Aorta (tissue), 5 donors: ENCODE measurements around the gene NUDT1. TPM values are rescaled to one million over a fixed set of nuclear protein-coding genes. Genes with fewer than 3 reads are reported as not detected.

Experiments used
- ATAC-seq: fragments of 200-7000 bp; cut with Tn5 transposase; one replicate; pipeline ENCODE4 v1.9.1; 2022; ENCODE audit warnings: moderate library complexity; ENCODE audit not compliant: low FRiP score
- DNase-seq, 2 donors: peaks; one replicate each; pipeline ENCODE4 v3.0.0-alpha.2; 2020
- H3K27ac ChIP-seq, 2 donors: one replicate each; pipeline ENCODE4 v1.5.1; 2013; ENCODE audit warnings: low read length in 2 of 2, mild to moderate bottlenecking in 2 of 2, moderate library complexity in 2 of 2, control low read depth in 1 of 2, inconsistent platforms in 1 of 2, low read depth in 1 of 2
- H3K27me3 ChIP-seq, 2 donors: one replicate each; pipeline ENCODE4 v1.6.1; 2013; ENCODE audit warnings: control low read depth in 1 of 2, low read length in 1 of 2, mild to moderate bottlenecking in 1 of 2, moderate library complexity in 1 of 2; ENCODE audit not compliant: insufficient read depth in 2 of 2, control insufficient read depth in 1 of 2
- H3K36me3 ChIP-seq, 2 donors: one replicate each; pipeline ENCODE4 v1.6.1; 2013; ENCODE audit warnings: control low read depth in 1 of 2, low read length in 1 of 2, mild to moderate bottlenecking in 1 of 2; ENCODE audit not compliant: insufficient read depth in 2 of 2, control insufficient read depth in 1 of 2
- H3K4me1 ChIP-seq, 2 donors: one replicate each; pipeline ENCODE4 v1.6.1; 2013; ENCODE audit warnings: low read length in 2 of 2, control low read depth in 1 of 2, mild to moderate bottlenecking in 1 of 2, moderate library complexity in 1 of 2; ENCODE audit not compliant: insufficient read depth in 2 of 2, control insufficient read depth in 1 of 2
- H3K4me3 ChIP-seq, 2 donors: one replicate each; pipeline ENCODE4 v1.5.1; 2013; ENCODE audit warnings: low read length in 2 of 2, control low read depth in 1 of 2, mild to moderate bottlenecking in 1 of 2
- H3K9me3 ChIP-seq: one replicate; pipeline ENCODE4 v1.6.1; 2013; ENCODE audit warnings: mild to moderate bottlenecking, low read length; ENCODE audit not compliant: control insufficient read depth
- WGBS, 2 donors: extraction: QIAGEN DNeasy Blood & Tissue Kit; methylation state at CpG; one replicate each; pipeline ENCODE4 v1.1.7; 2013; 5-methylcytosine and 5-hydroxymethylcytosine counted together
- intact Hi-C, 2 donors: fragments of 100-400 bp; cut with DNase I; formaldehyde crosslinking; loops; one replicate each; pipeline versions ENCODE4 v1.14.2 to v1.15.0; 2022
- microRNA-seq, 2 donors: library from miRNA; unstranded; fragments of <30 nt; microRNA quantifications; one replicate each; pipeline ENCODE4 v1.2.0, GENCODE V29; 2020
- polyA plus RNA-seq, 2 donors: library from polyadenylated mRNA; stranded (reverse); fragments of 200-250 nt; gene quantifications; one replicate each; pipeline ENCODE4 v1.2.3, GENCODE V29; 2013
- total RNA-seq, 2 donors: library from RNA; stranded (reverse); fragmentation: NEBNext Ultra II Directional; extraction: Animal tissue kit (Norgen Biotek cat#: 25700); gene quantifications; one replicate each; pipeline ENCODE4 v1.2.1, GENCODE V29; 2021
- donor health status: healthy with polysubstance abuse.
- donor health status: Bipolar disorder and iron deficiency.
- donor health status: DM: no; HTN: no; CAD: no.
- donor health status: DM: no; HTN: no; CAD: no.
- donor health status: DM: yes; HTN: yes; CAD: no.

Gene NUDT1
- total and polyA plus RNA-seq, 4 donors: 11.1 to 30.8 (median 16.5) TPM

DNA sequence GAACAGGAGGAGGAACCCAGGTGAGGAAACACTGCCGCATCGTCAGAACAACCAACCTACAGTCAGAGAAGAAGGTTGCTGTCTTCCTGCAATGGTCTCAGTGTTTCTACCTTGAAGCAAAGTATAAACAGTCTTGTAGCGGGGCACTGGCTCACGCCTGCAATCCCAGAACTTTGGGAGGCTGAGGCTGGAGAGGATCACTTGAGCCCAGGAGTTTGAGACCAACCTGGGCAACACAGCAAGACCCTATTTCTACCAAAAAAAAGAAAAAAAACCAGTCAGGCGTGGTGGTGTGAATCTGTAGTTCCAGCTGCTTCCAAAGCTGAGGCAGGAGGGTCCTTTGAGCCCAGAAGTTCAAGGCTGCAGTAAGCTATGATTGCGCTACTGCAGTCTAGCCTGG lies 48.9 kb downstream of the NUDT1 start:
- 96% methylated on average over 6 of the region's 6 CpGs for WGBS, 2 donors
- ATAC-seq: no peak
- no peaks in the 10 kb centered on the region for H3K9me3 ChIP-seq
- no peak for DNase-seq
- no peak overlapping the region for H3K27ac ChIP-seq
- intact Hi-C loops: no loop called here
- H3K36me3 ChIP-seq: no peaks in the 10 kb centered on the region
- no peaks in the 10 kb centered on the region for H3K4me1 ChIP-seq
- H3K4me3 ChIP-seq: no peak overlapping the region
- H3K27me3 ChIP-seq: no peaks in the 10 kb centered on the region

DNA sequence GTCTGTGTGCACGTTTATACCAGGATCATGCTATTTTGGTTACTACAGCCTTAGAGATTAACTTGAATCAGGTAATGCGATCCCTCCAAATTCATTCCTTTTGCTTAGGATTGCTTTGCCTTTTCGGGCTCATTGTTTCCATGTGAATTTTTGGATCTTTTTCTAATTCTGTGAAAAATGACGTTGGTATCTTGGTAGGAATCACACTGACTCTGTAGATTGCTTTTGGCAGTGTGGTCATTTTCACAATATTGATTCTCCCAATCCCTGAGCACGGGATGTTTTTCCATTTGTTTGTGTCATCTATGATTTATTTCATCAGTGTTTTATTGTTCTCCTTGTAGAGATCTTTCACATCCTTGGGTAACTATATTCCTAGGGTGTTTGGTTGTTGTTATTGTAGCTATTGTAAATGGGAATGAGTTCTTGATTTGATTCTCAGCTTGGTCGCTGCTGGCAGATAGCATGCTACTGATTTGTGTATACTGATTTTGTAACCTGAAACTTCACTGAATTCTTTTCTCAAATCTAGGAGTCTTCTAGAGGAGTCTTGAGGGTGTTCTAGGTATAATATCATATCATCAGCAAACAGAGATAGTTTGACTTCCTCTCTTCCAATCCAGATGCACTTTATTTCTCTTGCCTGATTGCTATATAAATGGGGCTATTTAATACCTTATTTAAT lies 54.1 kb downstream of the NUDT1 start:
- H3K27ac ChIP-seq: no peak overlapping the region
- H3K27me3 ChIP-seq: no peaks in the 10 kb centered on the region
- no peaks in the 10 kb centered on the region for H3K9me3 ChIP-seq
- DNase-seq (no peak), ATAC-seq (no peak)
- no peak overlapping the region for H3K4me3 ChIP-seq
- intact Hi-C loops: no loop called here
- H3K4me1 ChIP-seq: no peaks in the 10 kb centered on the region
- WGBS, 2 donors: 50 to 54% methylated on average over 6 of the region's 6 CpGs
- no peaks in the 10 kb centered on the region for H3K36me3 ChIP-seq

DNA sequence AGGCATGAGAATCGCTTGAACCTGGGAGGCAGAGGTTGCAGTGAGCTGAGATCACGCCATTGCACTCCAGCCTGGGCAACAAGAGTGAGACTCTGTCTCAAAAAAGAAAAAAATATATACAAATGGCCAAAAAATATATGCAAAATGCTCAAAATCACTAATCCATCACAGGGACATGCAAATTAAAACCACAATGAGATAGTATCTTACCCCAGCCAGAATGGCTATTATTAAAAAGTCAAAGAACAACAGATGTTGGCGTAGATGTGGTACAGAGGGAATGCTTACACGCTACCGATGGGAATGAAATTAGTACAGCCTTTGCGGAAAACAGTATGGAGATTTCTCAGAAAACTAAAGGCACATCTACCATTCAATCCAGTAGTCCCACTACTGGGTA lies 54.8 kb downstream of the NUDT1 start:
- 96 to 99% methylated on average over 6 of the region's 6 CpGs for WGBS, 2 donors
- intact Hi-C loops: no loop called here
- DNase-seq: no peak
- Histone ChIP-seq H3K27ac (no peak overlapping the region), H3K36me3 (no peaks in the 10 kb centered on the region), H3K9me3 (no peaks in the 10 kb centered on the region), H3K4me3 (no peak overlapping the region), H3K4me1 (no peaks in the 10 kb centered on the region), H3K27me3 (no peaks in the 10 kb centered on the region)
- no peak for ATAC-seq

DNA sequence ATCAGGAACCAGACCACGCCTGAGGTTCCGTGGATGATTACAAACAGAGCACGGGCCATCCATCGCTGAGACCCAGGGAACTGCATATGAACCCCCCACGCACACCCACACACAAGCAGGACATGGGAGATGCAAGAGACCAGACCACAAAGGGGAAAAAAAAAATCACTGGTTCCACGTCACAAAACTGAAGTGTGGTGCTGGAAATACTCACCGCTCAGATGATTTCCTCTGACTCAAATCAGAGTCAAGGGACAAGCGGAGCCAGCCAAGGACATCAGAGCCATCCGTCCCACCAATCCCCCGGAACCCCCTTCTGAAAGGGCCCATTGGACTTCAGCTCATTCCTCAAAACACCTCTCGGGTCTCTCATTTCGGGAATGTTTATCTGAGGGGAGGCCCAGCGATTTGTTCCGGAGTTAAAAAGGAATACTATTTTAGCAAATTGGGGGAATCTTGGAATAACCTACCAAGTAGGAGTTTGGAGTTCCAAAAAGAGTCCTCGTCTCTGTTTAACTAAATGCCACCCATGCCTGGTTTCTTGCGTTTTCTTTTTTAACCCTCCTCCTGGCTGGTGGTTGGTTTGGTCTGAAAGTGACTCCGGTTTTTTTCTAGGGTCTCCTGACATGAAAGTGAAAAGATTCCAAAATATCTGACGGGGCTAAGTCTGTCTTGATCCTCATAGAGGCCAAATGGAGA lies 57.3 kb downstream of the NUDT1 start:
- intact Hi-C loops: no loop called here
- DNase-seq (no peak), ATAC-seq (peak; percentile 57)
- no peaks in the 10 kb centered on the region for H3K36me3 ChIP-seq
- H3K27me3 ChIP-seq: no peaks in the 10 kb centered on the region
- H3K27ac ChIP-seq: no peak overlapping the region
- no peaks in the 10 kb centered on the region for H3K4me1 ChIP-seq
- 51 to 52% methylated on average over 18 of the region's 18 CpGs for WGBS, 2 donors
- no peaks in the 10 kb centered on the region for H3K9me3 ChIP-seq
- no peak overlapping the region for H3K4me3 ChIP-seq

DNA sequence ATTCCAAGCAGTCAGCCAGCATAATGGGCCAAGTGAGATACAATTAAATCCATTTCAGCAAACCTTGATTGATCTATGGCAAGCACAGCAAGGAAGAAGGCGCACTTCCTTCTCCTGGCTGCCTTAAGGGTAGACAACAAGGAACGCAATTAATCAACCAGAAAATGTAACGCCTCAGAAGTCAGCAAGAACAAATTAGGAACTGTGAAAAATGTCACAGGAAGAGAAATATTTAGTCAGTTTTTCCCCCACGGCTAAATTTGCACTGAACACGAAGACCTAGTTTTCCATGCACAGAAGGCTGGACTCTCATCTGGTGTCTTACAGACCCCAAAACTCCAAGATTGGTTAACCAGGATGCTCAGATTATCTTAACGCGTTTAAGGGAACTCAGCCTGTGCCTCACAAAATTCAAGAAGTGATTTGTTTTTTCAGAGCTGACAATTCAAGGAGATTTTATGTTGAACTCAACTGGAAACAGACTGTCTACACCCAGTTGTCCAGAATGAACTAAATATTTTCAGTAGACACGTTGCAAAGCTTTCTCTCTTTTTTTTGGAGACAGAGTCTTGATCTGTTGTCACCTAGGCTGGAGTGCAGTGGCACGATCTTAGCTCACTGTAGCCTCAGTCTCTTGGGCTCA lies 58.0 kb downstream of the NUDT1 start:
- Histone ChIP-seq H3K27me3 (no peaks in the 10 kb centered on the region), H3K9me3 (no peaks in the 10 kb centered on the region), H3K4me1 (no peaks in the 10 kb centered on the region), H3K36me3 (no peaks in the 10 kb centered on the region), H3K27ac (no peak overlapping the region), H3K4me3 (no peak overlapping the region)
- ATAC-seq (peak; percentile 41), DNase-seq (no peak)
- WGBS, 2 donors: 49% methylated on average over 9 of the region's 9 CpGs
- intact Hi-C loops: no loop called here

Small RNA genes within 50 kb of the gene (microRNA-seq; reads per million reads assigned to microRNA genes)
- gene MIR6836: 0 reads per million in 2 donors

Other genes starting within 250 kb of the NUDT1 start
- gene MAD1L1, start 9.3 kb upstream of the NUDT1 start, total RNA-seq: 10 to 100 TPM; 20.3 to 35.8 TPM
- gene MAD1L1, start 9.3 kb upstream of the NUDT1 start, polyA plus RNA-seq: 10 to 100 TPM; 14.8 to 20.1 TPM
- gene MRM2, start within 50 bp of the NUDT1 start, total RNA-seq: 10 to 100 TPM; 11.5 to 14.9 TPM
- 10 to 100 TPM; 14.4 to 19.8 TPM for gene MRM2, start within 50 bp of the NUDT1 start, polyA plus RNA-seq
- gene SNX8, start 72.2 kb downstream of the NUDT1 start, total RNA-seq: 10 to 100 TPM; 25.9 to 26.5 TPM
- gene SNX8, start 72.2 kb downstream of the NUDT1 start, polyA plus RNA-seq: 10 to 100 TPM in 1 of 2 donors, 1 to 10 TPM in 1; 4.1 to 15.8 TPM
- 10 to 100 TPM; 84.7 to 95.2 TPM for gene EIF3B, start 112.6 kb downstream of the NUDT1 start, total RNA-seq
- gene EIF3B, start 112.6 kb downstream of the NUDT1 start, polyA plus RNA-seq: 10 to 100 TPM; 28.7 to 84.7 TPM
- 10 to 100 TPM; 19.6 to 31.8 TPM for gene CHST12, start 161.4 kb downstream of the NUDT1 start, total RNA-seq
- 10 to 100 TPM in 1 of 2 donors, 1 to 10 TPM in 1; 2.9 to 16.0 TPM for gene CHST12, start 161.4 kb downstream of the NUDT1 start, polyA plus RNA-seq
- gene GRIFIN, start 234.2 kb downstream of the NUDT1 start, total RNA-seq: not detected
- gene GRIFIN, start 234.2 kb downstream of the NUDT1 start, polyA plus RNA-seq: not detected